ENCODE measurements around the gene STXBP4.

STXBP4 gene

DNA sequence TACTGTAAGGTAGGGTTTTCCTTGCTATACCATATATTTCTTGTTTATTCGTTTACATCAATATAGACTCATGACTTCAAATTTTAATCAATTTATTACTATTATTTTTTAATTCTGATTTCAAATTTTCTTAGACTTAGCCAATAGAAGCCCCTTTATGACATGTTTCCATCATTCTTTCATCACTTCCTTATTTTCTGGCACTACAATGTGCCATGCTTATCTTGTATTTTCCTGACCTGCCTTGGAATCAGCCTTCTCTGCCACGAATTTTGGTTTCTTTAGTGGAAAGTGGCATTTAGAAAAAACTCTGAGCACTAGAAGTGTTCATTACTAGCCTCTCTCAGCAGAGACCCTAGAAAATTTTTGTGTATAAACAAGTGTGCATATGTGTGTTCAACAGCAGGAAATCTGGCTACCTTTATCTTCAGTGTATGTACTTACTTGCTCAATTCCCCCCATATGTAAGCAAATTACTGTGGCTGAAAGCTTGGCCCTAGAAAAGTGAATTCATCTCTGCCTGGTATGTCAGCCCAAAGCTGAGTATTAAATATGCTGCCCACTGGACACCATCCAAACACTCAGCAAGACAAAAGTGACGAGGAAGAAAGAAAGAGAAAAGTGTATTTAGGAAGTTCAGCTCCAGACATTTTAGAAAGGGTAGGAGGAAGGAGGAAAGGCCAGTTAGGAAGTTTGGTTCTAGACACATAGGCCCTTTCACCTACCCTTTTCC is 4.0 kb downstream of the STXBP4 start:
- no peak for TF ChIP-seq SIN3A (IDR thresholded peaks at IDR 0.05; ENCODE audit: borderline replicate concordance, insufficient read depth, low read length)
- TF ChIP-seq TAF1 (IDR thresholded peaks at IDR 0.05; ENCODE audit: borderline replicate concordance, insufficient read depth, low read length): no peak
- TF ChIP-seq, protein P1, sequence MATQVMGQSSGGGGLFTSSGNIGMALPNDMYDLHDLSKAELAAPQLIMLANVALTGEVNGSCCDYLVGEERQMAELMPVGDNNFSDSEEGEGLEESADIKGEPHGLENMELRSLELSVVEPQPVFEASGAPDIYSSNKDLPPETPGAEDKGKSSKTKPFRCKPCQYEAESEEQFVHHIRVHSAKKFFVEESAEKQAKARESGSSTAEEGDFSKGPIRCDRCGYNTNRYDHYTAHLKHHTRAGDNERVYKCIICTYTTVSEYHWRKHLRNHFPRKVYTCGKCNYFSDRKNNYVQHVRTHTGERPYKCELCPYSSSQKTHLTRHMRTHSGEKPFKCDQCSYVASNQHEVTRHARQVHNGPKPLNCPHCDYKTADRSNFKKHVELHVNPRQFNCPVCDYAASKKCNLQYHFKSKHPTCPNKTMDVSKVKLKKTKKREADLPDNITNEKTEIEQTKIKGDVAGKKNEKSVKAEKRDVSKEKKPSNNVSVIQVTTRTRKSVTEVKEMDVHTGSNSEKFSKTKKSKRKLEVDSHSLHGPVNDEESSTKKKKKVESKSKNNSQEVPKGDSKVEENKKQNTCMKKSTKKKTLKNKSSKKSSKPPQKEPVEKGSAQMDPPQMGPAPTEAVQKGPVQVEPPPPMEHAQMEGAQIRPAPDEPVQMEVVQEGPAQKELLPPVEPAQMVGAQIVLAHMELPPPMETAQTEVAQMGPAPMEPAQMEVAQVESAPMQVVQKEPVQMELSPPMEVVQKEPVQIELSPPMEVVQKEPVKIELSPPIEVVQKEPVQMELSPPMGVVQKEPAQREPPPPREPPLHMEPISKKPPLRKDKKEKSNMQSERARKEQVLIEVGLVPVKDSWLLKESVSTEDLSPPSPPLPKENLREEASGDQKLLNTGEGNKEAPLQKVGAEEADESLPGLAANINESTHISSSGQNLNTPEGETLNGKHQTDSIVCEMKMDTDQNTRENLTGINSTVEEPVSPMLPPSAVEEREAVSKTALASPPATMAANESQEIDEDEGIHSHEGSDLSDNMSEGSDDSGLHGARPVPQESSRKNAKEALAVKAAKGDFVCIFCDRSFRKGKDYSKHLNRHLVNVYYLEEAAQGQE (IDR thresholded peaks at IDR 0.05; ENCODE audit: insufficient read depth in 1 of 2, low read depth in 2 of 2, low read length in 2 of 2): no peak
- TF ChIP-seq POLR2AphosphoS5 (IDR thresholded peaks at IDR 0.05; ENCODE audit: low read depth, low read length): no peak
- no peak for TF ChIP-seq FOXP2 (optimal IDR thresholded peaks at IDR 0.05; ENCODE audit: borderline replicate concordance, extremely low read depth, extremely low read length, insufficient read depth)

DNA sequence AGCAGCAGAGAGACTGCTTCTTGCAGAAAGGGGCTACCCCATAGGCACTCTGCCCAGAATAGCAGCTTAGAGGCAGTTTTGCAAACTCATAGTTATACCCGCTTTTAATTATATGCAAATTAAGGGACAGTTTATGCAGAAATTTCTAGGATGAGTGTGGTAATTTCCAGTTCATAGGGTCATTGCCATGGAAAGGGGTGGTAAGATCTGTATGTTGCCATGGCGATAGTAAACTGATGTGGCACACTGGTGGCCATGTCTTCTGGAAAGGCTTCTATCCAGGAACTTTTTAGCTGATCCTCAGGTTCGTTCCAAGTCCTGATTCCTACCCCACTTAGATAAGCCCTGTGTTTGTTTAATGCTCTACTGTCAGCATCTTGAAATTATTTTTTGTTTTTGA is 6.2 kb downstream of the STXBP4 start:
- TF ChIP-seq, protein P1 (IDR thresholded peaks at IDR 0.05; ENCODE audit: insufficient read depth in 1 of 2, low read depth in 2 of 2, low read length in 2 of 2): no peak
- TF ChIP-seq SIN3A (IDR thresholded peaks at IDR 0.05; ENCODE audit: borderline replicate concordance, insufficient read depth, low read length) (no peak), POLR2AphosphoS5 (IDR thresholded peaks at IDR 0.05; ENCODE audit: low read depth, low read length) (no peak), FOXP2 (optimal IDR thresholded peaks at IDR 0.05; ENCODE audit: borderline replicate concordance, extremely low read depth, extremely low read length, insufficient read depth) (no peak), TAF1 (IDR thresholded peaks at IDR 0.05; ENCODE audit: borderline replicate concordance, insufficient read depth, low read length) (no peak)

DNA sequence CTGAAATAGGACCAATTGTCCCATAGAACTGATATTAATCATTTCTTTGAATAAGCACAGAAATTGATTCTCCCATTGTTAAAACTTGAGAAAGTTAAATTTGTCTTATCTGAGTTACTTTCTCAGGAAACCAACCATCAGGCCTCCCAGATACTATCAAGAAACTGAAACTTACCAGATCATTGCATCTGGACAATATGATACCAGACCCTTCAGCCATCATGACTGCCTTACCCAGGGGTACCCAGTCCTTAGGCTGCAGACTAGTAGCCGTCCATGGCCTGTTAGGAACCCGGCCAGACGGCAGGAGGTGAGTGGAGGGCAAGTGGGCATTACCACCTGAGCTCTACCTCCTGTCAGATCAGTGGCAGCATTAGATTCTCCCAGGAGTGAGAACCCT is 7.8 kb downstream of the STXBP4 start:
- TF ChIP-seq SIN3A (IDR thresholded peaks at IDR 0.05; ENCODE audit: borderline replicate concordance, insufficient read depth, low read length) (no peak), POLR2AphosphoS5 (IDR thresholded peaks at IDR 0.05; ENCODE audit: low read depth, low read length) (no peak), TAF1 (IDR thresholded peaks at IDR 0.05; ENCODE audit: borderline replicate concordance, insufficient read depth, low read length) (no peak), FOXP2 (optimal IDR thresholded peaks at IDR 0.05; ENCODE audit: borderline replicate concordance, extremely low read depth, extremely low read length, insufficient read depth) (no peak)
- TF ChIP-seq, protein P1 (IDR thresholded peaks at IDR 0.05; ENCODE audit: insufficient read depth in 1 of 2, low read depth in 2 of 2, low read length in 2 of 2): no peak

DNA sequence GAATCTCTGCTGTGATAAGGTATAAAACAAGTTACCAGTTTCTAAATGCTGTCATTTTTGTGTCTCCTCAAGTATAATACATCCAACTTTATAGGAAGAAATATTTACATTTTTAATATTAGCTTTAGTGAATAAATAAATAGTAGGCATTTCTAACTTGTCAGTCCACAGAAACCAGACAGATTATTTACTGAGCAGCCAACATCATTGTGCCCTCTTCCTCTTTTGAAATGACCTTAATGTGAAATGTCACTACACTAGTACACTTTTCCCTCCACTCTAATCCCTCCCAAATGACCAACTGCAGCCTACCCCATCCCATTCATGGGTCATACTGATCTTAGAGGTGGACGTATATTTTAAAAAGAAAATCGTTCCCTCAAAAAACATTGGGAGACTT is 9.2 kb downstream of the STXBP4 start:
- TF ChIP-seq FOXP2 (optimal IDR thresholded peaks at IDR 0.05; ENCODE audit: borderline replicate concordance, extremely low read depth, extremely low read length, insufficient read depth) (no peak), TAF1 (IDR thresholded peaks at IDR 0.05; ENCODE audit: borderline replicate concordance, insufficient read depth, low read length) (no peak), SIN3A (IDR thresholded peaks at IDR 0.05; ENCODE audit: borderline replicate concordance, insufficient read depth, low read length) (no peak), POLR2AphosphoS5 (IDR thresholded peaks at IDR 0.05; ENCODE audit: low read depth, low read length) (no peak)
- TF ChIP-seq, protein P1 (IDR thresholded peaks at IDR 0.05; ENCODE audit: insufficient read depth in 1 of 2, low read depth in 2 of 2, low read length in 2 of 2): no peak
